Adrenal gland (tissue), 12 donors: ENCODE measurements around the gene ZMYM1. TPM values are rescaled to one million over a fixed set of nuclear protein-coding genes. Genes with fewer than 3 reads are reported as not detected.
"Not testable (repeated sequence)": the region's sequence is repeated elsewhere in the genome, so short reads cannot be mapped to it uniquely, and the experiment has no call there.

Experiments
- DNase-seq, 7 donors: peaks; one replicate each; pipeline ENCODE4 v3.0.0-alpha.2; 2019 to 2020
- H3K27ac ChIP-seq, 5 donors: fragments of 200-600 bp; sonication (generic) in 4 of 5; 1 replicate in 3 of 5; 2 replicates in 2 of 5; pipeline versions ENCODE4 v1.5.1 to v1.8.0; 2016 to 2020; ENCODE audit warnings: mild to moderate bottlenecking in 1 of 5
- H3K27me3 ChIP-seq: fragments of 200-600 bp; 2 replicates; pipeline ENCODE4 v1.8.0; 2021
- H3K36me3 ChIP-seq, 2 donors: fragments of 200-600 bp; replicated peaks in 1 of 2; 1 replicate in 1 of 2; 2 replicates in 1 of 2; pipeline versions ENCODE4 v1.5.1 to v1.8.0; 2018 to 2022
- H3K4me1 ChIP-seq, 2 donors: fragments of 200-600 bp; replicated peaks in 1 of 2; 1 replicate in 1 of 2; 2 replicates in 1 of 2; pipeline versions ENCODE4 v1.5.1 to v1.8.0; 2018 to 2021
- H3K4me3 ChIP-seq, 4 donors: fragments of 200-600 bp; sonication (generic) in 3 of 4; one replicate each; pipeline ENCODE4 v1.5.1; 2016 to 2018
- H3K9me3 ChIP-seq, 3 donors: fragments of 200-600 bp; sonication (generic) in 1 of 3; replicated peaks in 1 of 3; 1 replicate in 2 of 3; 2 replicates in 1 of 3; pipeline versions ENCODE4 v1.5.1 to v1.8.0; 2016 to 2021
- POLR2A ChIP-seq, 2 donors: fragments of 450-650 bp; IDR thresholded peaks; one replicate each; pipeline ENCODE4 v1.6.1; 2017; ENCODE audit warnings: antibody characterized with exemption in 2 of 2, mild to moderate bottlenecking in 2 of 2, moderate library complexity in 1 of 2
- WGBS, 4 donors: extraction: QIAGEN DNeasy Blood & Tissue Kit in 2 of 4; methylation state at CpG; one replicate each; pipeline versions ENCODE4 v1.1.5 to v1.1.7; 2013 to 2017; 5-methylcytosine and 5-hydroxymethylcytosine counted together
- intact Hi-C, 2 donors: fragments of 100-400 bp; cut with DNase I; formaldehyde crosslinking; loops; one replicate each; pipeline versions ENCODE4 v1.14.1 to v1.15.0; 2022 to 2023
- polyA plus RNA-seq, 3 donors: library from polyadenylated mRNA; stranded (reverse); fragments of 200-250 nt in 2 of 3; fragments of 350-450 nt in 1 of 3; fragmentation: Illumina TruSeq in 1 of 3; extraction: RNeasy Lipid Tissue Mini Kit (QIAGEN cat#74804) in 1 of 3; gene quantifications; one replicate each; pipeline ENCODE4 v1.2.3, GENCODE V29; 2013 to 2014
- total RNA-seq, 9 donors: library from RNA; depleted of rRNA in 4 of 9; stranded (reverse); fragments of >200 nt in 4 of 9; fragments of 120-200 nt in 1 of 9; fragmentation: NEBNext Ultra II Directional in 1 of 9; extraction: Animal tissue kit (Norgen Biotek cat#: 25700) in 1 of 9; gene quantifications; one replicate each; pipeline versions ENCODE4 v1.1.0 to v1.2.4, GENCODE V29; 2013 to 2023
- TF ChIP-seq, protein P1 (sequence below), 6 experiments: fragments of 450-650 bp in 4 of 6; fragments of 200-600 bp in 2 of 6; sonication (generic) in 1 of 6; IDR thresholded peaks; 1 replicate in 5 of 6; 2 replicates in 1 of 6; pipeline versions ENCODE4 v1.5.1 to v1.8.0; 2016 to 2021; ENCODE audit warnings: antibody characterized with exemption in 6 of 6, mild to moderate bottlenecking in 2 of 6, moderate library complexity in 1 of 6
- donor health status: healthy with polysubstance abuse.
- donor health status: Bipolar disorder and iron deficiency.
- donor health status: DM: yes; HTN: yes; CAD: no.
- donor health status: DM: no; HTN: no; CAD: no.
- donor health status: DM: no; HTN: no; CAD: no.
- donor health status: DM: yes; HTN: yes; CAD: no.

Gene ZMYM1
- total and polyA plus RNA-seq, 12 donors, result 3.7 to 22.0 (median 12.3) TPM

DNA sequence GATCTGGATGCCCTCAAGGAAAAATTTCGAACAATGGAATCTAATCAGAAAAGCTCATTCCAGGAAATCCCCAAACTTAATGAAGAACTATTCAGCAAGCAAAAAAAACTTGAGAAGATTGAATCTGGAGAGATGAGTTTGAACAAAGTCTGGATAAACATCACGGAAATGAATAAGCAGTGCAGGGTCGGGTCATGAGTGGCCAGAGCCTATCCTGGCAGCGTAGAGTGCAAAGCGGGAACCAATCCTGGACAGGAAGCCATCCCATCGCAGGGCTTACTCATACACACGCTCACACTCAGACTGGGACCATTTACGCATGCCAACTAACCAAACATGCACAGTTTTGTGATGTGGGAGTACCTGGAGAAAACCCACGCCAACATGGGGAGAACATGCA, 43.1 kb downstream of the ZMYM1 start:
- DNase-seq, result no peak
- Histone ChIP-seq H3K36me3 (no peaks in the 10 kb centered on the region), H3K4me1 (peaks cover 0 to 9% of the 10 kb centered on the region in 2 donors), H3K27ac (no peak overlapping the region), H3K27me3 (no peaks in the 10 kb centered on the region), H3K9me3 (no peaks in the 10 kb centered on the region), H3K4me3 (no peak overlapping the region)
- intact Hi-C loops, result no loop called here
- no peak for TF ChIP-seq POLR2A (IDR thresholded peaks at IDR 0.05)
- TF ChIP-seq, protein P1, sequence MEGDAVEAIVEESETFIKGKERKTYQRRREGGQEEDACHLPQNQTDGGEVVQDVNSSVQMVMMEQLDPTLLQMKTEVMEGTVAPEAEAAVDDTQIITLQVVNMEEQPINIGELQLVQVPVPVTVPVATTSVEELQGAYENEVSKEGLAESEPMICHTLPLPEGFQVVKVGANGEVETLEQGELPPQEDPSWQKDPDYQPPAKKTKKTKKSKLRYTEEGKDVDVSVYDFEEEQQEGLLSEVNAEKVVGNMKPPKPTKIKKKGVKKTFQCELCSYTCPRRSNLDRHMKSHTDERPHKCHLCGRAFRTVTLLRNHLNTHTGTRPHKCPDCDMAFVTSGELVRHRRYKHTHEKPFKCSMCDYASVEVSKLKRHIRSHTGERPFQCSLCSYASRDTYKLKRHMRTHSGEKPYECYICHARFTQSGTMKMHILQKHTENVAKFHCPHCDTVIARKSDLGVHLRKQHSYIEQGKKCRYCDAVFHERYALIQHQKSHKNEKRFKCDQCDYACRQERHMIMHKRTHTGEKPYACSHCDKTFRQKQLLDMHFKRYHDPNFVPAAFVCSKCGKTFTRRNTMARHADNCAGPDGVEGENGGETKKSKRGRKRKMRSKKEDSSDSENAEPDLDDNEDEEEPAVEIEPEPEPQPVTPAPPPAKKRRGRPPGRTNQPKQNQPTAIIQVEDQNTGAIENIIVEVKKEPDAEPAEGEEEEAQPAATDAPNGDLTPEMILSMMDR (IDR thresholded peaks at IDR 0.05), result no peak
- WGBS, 4 donors, result 91 to 96% (median 95%) methylated on average over 9 of the region's 9 CpGs

DNA sequence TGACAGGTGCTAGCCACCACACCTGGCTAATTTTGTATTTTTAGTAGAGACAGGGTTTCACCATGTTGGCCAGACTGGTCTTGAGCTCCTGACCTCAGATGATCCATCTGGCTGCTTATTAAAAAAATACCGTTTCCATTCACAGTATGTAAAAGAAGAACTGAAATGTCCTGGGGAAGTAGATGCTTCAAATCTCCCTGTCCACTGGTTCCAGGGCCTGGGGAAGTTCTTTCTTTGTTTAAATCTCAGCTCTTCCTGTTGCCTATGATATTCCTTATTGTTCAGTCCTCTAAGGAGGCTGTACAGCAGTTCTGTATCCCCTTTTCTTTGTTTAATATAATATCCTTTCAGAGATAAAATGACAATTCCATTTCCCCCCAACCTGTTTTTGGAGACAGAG, 47.4 kb downstream of the ZMYM1 start:
- no peak overlapping the region for H3K4me3 ChIP-seq
- no peak overlapping the region for H3K27ac ChIP-seq
- no peaks in the 10 kb centered on the region for H3K9me3 ChIP-seq
- H3K27me3 ChIP-seq, result no peaks in the 10 kb centered on the region
- no peak for DNase-seq
- TF ChIP-seq, protein P1 (IDR thresholded peaks at IDR 0.05), result no peak
- no peak for TF ChIP-seq POLR2A (IDR thresholded peaks at IDR 0.05)
- intact Hi-C loops, result no loop called here
- H3K36me3 ChIP-seq, result no peaks in the 10 kb centered on the region
- H3K4me1 ChIP-seq, result no peaks in the 10 kb centered on the region
- 67 to 88% (median 72%) methylated on average over 1 of the region's 1 CpG for WGBS, 4 donors

DNA sequence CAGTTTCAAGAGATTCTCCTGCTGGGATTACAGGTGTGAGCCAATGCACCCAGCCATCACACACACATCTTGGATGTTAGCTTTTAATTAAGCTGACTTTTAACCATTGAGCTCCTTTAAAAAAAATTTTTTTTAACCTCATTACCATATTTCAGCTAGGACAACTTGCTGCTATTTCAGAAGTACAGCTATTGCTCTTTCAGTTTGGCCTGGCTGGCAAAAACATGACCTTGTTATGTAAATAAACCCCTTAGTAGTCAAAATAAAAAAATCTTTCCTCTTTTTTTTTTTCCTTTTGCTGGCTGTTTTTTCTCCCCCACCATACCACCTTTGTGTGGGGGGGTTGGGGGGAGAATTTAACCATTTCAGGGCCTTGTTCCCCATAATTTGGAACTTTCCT, 49.9 kb downstream of the ZMYM1 start:
- Histone ChIP-seq H3K9me3 (no peaks in the 10 kb centered on the region), H3K36me3 (no peaks in the 10 kb centered on the region), H3K4me1 (no peaks in the 10 kb centered on the region), H3K4me3 (no peak overlapping the region), H3K27ac (no peak overlapping the region), H3K27me3 (no peaks in the 10 kb centered on the region)
- no peak for DNase-seq
- TF ChIP-seq, protein P1 (IDR thresholded peaks at IDR 0.05), result no peak
- no peak for TF ChIP-seq POLR2A (IDR thresholded peaks at IDR 0.05)
- intact Hi-C loops, result no loop called here

DNA sequence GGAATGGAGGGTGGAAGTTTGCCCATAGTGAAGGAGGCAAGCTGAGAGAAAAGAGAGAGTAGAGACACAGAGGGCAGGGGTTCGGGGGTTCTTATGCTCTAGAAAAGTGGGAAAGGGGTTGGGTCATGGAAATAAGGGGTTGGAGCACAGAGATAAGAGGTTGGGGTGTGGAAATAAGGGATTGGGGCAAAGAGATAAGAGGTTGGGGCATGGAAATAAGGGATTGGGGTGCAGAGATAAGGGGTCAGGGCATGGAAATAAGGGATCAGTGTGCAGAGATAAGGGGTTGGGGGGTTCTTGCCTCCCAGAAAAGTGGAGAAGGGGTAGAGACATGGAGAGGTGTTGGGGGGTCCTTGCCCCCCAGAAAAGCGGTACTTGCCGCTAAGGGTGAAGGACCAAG, 57.6 kb downstream of the ZMYM1 start:
- intact Hi-C loops, result no loop called here
- H3K27me3 ChIP-seq, result no peaks in the 10 kb centered on the region
- no peaks in the 10 kb centered on the region for H3K36me3 ChIP-seq
- H3K9me3 ChIP-seq, result no peaks in the 10 kb centered on the region
- no peak overlapping the region for H3K27ac ChIP-seq
- WGBS, 4 donors, result 89 to 96% (median 91%) methylated on average over 3 of the region's 3 CpGs
- no peak for DNase-seq
- H3K4me3 ChIP-seq, result no peak overlapping the region
- no peak for TF ChIP-seq POLR2A (IDR thresholded peaks at IDR 0.05)
- TF ChIP-seq, protein P1 (IDR thresholded peaks at IDR 0.05), result no peak
- peaks cover 0 to 3% of the 10 kb centered on the region in 2 donors for H3K4me1 ChIP-seq

DNA sequence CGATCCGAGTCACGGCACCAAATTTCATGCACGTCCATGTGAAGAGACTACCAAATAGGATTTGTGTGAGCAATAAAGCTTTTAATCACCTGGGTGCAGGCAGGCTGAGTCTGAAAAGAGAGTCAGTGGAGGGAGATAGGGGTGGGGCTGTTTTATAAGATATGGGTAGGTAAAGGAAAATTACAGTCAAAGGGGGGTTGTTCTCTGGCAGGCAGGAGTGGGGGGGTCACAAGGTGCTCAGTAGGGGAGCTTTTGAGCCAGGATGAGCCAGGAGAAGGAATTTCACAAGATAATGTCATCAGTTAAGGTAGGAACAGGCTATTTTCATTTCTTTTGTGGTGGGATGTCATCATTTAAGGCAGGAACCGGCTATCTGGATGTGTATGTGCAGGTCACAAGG, 58.4 kb downstream of the ZMYM1 start:
- H3K36me3 ChIP-seq, H3K27me3 ChIP-seq, DNase-seq, H3K4me3 ChIP-seq, H3K27ac ChIP-seq, H3K9me3 ChIP-seq, intact Hi-C loops, H3K4me1 ChIP-seq: not testable (repeated sequence)
- WGBS, 4 donors, result 86 to 92% (median 89%) methylated on average over 5 of the region's 5 CpGs

DNA sequence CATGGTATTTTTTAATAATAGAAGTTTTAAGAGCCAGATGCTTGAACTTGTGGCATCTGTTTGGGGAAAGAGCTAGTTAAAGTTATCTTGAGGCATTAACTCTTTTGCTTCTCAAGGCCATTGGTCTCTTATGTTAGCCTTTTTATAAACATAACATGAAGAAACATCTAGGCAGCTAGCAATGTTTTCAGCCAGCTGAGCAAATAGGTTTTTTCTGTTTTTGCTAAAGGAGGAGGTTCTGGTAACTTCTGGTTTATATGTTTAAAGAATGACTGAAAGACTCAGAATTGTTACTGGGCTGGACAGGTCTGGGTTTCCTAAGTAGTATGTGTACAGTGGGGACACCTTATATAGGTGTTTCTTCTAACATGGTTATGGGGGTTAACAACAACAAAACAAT, 63.1 kb downstream of the ZMYM1 start:
- H3K27ac ChIP-seq, H3K9me3 ChIP-seq, DNase-seq, H3K36me3 ChIP-seq, intact Hi-C loops, H3K4me1 ChIP-seq, H3K4me3 ChIP-seq, H3K27me3 ChIP-seq: not testable (repeated sequence)

DNA sequence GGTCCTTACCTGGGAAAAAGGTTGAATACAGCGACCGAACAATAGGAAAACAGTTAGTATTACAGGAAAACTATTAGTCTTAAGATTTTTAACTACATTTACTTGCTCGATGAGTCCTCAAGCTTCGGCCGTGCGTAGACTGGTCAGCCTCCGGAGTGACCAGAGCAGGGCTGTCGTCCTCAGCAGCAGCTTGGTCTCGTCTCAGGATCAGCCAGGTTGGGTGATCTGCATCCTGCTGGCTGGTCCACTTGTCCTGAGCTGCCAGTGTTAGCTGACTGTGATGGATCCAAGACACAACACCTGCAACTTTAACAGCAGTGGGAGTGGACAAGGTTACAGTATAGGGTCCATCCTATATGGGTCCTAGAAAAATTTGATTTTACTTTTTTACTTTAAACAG, 63.5 kb downstream of the ZMYM1 start:
- 84 to 91% (median 87%) methylated on average over 9 of the region's 9 CpGs for WGBS, 4 donors
- intact Hi-C loops, H3K9me3 ChIP-seq, H3K27me3 ChIP-seq, H3K36me3 ChIP-seq, H3K4me3 ChIP-seq, H3K27ac ChIP-seq, H3K4me1 ChIP-seq, DNase-seq: not testable (repeated sequence)
